Fibroblast of skin of left quadriceps (primary cell): ENCODE results near the gene PDE4C.

Experiments used
- DNase-seq, 2 experiments: peaks; one replicate each; pipeline ENCODE4 v3.0.0-alpha.2; 2013; ENCODE audit warnings: low read depth in 2 of 2

The PDE4C gene

DNA sequence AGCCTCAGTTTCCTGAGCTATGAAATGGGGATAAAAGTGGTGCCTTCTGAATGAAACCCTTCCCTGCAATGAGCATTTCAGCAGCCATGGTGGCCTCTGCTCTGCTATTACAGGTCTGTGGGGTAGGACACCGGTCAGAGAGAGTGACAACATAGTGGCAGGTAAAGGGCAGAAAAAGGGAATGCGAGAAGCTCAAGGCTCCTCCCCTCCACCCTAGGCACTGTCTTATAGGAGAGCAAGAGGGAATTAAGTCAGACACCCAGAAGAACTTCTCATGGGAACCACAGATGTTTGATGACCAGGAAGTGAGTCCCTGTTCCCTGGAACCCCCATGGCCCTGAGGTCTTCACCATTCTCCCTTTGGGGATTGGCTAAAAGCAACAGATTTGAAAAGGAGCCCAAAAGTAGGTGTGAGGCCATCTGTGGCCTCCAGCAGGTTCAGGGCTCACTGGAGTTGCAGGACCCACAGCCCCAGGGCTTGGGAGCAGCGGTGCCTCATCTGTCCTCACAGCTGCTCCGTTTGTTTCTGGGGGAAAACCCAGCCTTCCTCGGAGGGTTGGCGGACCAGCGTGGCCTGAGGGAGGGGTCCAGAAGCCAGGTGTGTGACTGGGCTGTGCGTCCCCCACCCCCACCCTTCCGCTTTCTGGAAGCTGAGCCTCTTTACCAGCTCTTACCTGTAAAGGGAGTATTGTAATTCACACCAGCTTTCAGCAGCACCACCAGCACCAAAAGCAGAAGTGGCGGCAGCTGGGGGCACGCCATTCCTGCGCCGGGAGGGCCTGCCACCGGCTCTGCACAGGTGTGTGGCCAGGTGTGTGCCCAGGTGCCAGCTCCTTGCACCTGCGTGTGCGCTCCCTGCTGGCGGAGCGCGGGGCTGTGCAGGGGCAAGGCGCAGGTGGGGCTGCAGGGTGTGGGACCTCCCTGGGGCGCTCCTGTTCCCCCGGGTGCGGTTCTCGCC, 28.6 kb upstream of the PDE4C start:
- DNase-seq = no peak

DNA sequence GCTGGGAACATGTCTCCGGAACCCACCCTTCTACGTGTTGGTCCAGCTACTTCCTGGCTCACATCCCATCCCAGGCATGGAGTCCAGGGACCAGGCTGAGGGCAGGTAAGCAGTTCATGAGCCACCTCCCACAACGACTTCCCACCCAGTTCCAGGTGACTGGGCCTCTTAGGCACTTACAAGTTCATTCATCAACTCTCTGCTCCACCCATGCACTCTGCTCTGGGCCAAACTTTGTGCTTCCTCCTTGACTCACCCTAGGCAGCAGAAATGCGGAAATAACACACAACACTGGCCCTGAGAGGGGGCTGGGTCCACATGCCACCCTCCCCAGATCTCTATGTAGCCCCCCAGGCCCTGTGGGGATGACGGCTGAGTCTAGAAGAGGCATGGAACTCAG, 27.5 kb upstream of the PDE4C start:
- no peak for DNase-seq

DNA sequence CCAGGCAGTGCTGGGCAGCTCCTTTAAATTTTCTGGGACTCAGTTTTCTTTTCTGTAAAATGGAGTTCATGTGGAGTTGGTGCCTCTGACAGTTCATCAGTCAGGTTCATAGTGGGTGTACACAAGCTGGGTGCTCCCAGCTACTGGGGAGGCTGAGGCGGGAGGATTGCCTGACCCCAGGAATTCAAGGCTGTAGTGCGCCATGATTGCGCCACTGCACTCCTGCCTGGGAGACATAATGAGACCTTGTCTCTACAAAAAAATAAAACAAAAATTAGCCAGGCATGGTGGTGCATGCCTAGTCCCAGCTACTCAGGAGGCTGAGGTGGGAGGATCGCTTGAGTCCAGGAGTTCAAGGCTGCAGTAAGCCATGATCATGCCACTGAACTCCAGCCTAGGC, 26.9 kb upstream of the PDE4C start:
- DNase-seq = no peak

DNA sequence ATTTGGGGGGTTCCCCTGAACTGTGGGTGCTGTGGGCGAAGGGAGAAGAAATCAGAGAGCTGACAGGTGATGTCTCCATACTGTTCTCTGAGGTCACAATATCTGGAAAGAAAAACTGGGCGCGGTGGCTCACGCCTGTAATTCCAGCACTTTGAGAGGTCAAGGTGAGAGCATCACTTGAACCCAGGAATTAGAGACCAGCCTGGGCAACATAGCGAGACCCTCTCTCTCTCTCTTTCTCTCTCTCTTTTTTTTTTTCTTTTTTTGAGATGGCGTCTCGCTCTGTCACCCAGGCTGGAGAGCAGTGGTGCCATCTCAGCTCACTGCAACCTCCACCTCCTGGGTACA, 26.1 kb upstream of the PDE4C start:
- DNase-seq = no peak

DNA sequence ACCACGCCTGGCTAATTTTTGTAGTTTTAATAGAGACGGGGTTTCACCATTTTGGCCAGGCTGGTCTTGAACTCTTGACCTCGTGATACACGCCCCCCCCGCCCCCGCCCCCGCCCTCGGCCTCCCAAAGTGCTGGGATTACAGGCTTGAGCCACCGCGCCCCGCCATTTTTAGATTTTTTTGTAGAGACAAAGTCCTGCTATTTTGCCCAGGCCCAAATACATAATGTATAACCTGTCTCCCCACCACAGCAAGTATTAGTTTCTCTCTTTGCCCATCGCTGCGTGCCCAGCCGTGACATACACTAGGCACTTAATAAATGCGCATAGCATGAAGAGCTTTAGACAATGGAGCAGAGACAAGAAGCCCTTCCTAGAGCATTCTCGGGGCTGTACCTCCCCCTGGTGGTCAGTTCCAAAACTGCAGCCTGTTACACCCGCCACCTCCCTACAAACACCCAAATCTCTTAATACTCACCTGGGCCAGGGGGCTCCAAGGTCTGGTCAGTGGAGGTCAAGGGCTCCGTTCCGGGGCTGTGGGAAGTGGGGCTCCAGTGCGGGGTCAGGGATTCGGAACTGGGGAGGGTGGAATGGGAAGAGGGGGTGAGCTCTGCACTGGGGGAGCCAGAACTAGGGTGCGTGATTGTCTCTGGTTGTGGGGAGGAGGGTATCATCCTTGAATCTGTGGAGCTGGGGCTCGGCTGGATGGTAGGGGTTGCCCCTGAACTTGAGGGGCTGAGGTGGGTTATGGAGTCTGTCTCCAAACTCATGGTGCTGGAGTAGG, 25.5 kb upstream of the PDE4C start:
- peak; percentile 27 to 35 for DNase-seq

DNA sequence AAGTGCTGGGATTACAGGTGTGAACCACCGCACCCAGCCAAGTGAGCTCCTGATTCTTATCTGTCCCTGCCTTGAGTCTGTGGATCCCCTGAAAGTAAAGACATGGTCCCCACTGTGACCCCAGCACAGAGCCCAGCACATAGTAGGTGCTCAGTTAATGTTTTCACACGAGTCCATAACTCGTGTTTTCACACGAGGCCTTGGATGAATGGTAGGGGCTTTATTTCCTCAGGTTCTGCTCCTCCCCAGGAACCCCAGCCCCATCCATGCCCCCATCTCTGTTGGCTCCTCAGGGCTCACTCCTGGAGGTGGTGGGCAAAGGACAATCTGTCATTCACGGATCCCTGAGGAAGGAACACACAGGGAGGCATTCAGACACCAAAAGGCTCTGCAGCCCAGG, 23.6 kb upstream of the PDE4C start:
- DNase-seq = no peak

DNA sequence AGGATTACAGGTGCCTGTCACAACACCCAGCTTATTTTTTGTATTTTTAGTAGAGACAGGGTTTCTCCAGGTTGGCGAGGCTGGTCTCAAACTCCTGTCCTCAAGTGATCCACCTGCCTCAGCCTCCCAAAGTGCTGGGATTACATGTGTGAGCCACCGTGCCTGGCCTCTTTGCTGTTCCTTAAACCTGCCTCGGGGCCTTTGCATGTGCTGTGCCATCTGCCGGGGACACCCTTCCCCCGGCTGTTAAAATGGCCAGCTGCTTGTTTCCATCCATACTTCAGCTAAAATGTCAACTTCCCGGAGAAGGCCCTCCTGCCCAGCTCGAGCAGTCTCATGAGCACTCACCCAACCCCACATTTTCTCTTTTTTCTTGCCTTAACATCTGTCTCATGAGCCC, 19.1 kb upstream of the PDE4C start:
- no peak for DNase-seq

DNA sequence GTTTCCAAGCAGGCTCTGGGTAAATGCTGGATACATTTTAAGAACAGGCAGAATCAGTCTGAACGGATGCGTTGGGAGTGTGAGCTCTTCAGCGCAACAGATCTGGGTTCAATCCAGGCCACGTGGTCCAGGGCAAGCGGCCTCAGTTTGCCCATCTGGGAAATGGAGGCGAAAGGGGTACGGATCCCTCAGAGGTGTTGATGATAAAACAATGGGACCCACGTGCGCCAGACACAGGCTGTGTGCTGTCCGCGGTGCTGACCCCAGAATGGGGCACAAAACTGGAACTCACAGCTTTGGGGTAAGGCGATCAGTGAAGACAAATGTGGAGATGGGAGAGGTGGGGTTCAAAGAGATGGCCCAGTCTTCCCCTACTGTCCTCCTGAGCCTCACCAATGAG, 13.1 kb upstream of the PDE4C start:
- DNase-seq = no peak

DNA sequence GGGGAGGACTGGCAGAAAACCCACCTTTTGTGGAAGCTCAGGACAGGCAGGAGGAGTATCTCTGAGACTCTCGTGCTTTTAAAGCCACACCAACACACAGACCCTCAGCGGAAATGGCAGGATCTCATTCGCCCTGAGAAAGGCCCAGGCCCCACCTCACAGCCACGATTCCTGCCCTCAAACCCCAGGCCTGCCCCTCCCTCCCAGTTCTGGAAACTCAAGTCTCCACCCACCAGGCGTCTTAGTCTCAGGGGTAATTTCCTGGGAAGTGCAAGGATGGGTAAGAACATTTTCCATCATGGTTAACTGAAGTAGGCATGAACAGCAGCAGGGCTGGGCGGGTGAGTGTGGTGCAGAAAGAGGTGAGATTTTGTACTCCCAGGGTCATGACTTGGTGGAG, 8.0 kb upstream of the PDE4C start:
- DNase-seq = no peak

DNA sequence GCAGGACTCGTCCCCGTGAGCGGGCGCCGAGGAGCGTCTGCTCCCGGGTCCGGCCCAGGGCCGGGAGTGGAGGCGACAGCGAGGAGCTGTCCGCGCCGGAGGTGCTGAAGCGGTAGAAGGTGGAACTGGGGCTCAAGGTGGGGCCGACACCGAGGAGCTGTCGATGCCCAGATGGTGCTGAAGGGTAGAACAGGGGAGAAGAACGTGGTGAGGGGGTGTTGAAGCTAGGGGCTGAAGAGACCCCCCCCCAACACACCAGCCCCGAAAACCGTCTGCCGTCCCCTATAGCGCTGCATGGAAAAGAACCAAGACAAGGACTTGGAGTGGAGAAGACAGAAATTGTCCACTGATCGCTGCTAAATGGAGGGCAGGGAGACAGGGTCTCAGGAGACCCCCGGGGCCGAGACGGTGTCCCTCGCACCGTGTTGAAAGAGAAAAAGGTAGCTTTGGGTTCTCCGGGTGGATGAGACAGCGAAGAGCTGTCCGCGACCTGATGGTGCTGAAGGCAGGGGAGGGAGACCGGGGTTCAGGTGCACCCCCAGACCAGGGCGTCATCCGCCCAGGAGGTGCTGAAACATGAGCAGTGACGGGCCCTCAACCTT, 7.1 kb upstream of the PDE4C start:
- DNase-seq = peak in 1 of 2 experiments; percentile 7

DNA sequence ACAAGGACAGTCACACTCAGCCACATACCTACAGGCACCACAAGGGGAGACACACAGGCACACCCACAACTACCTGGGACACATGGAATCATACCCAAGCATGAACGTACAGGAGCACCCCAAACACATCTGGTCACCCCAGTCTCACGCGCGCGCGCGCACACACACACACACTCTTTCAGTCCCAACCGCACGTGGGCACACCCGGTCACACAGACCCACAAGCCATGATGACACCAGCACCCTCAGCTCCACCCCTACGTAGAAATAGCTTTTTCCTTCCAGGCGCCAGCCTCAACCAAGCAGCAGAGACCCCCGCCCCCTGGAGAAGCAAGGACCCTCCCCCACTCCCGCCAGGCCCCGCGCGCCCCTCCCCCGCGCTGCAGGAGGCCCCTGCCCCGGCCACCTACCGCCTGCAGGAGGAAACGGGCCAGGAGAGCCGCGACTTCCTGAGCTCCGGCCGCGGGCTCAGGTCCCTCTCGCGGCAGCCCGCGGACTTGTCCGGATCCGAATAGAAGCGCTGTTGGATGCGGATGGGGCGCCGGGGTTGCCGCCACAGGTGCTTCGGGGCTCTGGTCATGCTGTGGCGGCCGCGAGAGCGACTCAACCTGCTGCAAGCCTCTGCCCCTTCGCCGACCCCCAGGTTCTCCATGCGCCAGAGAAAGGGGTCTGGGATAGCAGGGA, 6.4 kb upstream of the PDE4C start:
- no peak for DNase-seq

DNA sequence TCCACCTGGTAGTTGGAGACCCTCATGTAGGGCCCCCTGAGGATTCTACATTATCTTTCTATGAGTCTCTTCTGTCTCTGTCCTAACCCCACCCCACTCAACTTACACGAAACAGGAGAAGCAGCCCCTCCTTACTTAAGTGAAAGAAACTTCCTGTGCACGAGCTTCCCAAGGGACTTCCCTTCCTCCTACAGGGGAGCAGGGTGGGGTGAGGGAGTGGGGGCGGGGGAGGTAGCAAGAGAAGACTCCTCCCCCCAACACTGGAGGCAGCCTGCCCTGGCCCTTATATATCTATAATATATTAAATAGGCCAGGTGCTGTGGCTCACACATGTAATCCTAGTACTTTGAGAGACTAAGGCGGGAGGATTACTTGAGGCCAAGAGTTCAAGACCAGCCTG, 5.5 kb upstream of the PDE4C start:
- no peak for DNase-seq

DNA sequence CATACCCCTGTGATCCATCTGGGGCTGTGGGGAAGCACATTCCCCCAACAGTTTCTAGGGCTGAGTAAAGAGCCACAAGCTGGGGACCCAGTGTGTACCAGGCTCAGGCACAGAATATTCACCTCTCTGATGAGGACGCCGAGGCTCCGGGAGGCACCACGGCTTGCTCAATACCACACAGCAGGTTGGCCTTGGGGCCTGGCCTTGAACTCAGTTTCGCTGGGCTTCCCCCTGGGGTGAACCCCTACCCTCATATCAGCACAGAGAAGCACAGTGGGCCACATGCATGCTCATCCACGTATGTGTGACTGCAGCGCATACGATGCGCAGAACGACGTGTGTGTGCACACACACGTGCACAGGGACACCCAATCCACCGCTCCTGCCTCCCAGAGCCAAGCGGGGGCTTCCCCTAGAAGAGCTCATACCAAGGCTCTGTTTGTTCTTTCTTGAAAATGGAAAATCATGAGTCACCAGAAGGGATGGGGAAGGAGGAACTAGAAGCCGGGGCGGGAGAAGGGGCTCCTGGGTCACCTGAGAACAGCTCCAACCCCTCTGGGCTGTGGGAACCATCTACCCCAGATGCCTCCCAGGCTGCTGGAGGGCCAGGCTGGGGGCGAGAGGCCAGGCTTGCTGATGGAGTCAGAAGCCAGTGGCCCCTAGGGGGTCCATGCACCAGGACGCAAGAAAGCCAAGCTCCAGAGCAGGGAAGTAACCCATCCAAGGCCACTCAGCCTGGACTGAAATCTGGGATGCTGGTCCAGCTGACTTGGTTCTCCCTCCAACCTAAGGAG, 4.9 kb upstream of the PDE4C start:
- DNase-seq = no peak

DNA sequence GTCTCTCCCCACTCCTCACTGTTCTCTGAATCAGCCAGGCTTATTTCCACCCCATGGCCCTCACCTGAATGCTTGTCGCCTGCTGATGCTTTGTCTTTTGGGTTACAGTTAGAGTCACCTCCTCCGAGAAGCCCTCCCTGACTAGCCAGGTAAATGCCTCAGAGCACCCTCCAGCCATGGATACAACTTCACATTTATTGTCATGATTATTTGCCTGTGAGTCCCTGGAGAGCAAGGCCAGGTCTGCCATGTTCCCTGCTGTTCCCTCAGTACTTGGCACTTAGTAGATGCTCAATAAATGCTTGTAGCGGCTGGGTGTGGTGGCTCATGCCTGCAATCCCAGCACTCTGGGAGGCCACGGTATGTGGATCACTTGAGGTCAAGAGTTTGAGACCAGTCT, 3.7 kb upstream of the PDE4C start:
- DNase-seq = no peak

DNA sequence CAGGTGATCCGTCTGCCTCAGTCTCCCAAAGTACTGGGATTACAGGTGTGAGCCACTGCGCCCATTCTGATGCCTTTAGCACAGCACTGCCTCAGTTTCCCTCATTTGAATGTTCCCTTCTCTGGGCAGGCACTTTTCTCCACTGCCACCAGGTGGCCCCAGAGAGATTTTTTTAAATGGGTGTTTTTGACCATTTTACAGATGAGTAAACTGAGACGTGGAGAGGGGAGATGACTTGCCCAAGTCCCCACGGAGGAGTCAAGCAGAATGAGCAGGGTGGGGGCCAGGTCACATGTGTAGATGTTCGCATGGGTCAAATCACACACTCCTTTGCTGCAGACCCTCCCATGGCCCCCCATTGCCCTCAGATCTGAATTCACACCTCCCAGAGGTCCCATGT, 3.2 kb upstream of the PDE4C start:
- DNase-seq = no peak

DNA sequence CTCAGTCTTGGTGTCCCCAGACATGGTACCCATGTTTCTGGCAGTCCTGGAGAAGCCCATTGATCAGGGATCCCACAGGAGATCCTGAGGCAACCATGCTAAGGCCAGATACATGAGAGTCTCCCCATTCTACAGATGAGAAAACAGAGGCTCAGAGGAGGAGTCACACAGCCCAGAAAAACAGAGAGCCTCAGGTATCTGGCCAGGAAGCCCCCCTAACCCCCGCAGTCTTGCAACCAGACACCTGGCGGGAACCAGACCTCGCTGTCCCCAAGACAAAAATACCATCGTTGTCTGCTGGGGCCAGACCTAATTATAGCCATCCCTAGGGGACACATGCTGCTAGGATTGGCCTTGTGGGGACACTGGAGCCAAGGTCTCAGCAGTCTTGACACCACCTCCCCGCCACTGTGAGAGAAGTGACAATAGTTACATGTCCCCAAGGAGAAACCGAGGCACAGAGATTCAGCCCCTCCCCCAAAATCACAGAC, 1.6 kb upstream of the PDE4C start:
- DNase-seq = no peak

DNA sequence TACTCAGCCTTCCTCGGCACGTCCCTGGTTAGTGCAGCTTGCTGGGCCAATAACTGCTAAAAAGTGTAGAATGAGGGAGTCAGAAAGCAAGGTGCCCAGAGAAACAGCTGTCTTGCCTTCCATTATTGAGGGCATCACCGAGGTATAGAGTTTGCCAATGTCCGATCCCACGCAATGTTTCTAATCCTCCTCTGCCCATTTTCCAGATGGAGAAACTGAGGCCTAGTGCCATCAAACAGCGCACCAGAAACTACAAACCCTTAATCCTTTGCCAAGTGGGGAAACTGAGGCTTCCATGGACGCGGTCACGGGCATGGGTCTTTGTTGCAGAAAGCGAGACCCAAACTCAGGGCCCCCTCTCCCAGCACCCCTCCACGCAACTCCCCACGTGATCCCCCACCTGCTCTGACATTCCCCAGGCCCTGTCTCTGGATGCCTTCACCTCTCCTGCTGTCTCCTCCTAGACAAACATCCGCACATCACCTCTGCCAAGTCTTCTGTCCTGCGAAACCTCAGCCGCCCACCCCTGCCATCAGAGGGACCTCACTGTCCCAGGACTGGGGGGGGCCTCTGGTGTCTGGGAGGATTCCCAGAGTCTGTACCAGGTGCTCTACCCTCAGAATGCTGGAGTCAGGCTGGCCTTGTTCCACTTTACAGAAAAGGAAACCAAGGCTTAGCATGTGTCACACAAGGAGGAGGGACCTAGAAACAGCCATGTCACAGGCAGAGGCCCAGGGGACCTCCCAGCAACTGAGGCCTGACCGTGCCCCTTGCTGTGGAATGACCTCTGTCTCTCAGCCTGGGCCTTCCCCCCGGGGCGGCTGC, 930 bp upstream of the PDE4C start:
- DNase-seq = no peak

DNA sequence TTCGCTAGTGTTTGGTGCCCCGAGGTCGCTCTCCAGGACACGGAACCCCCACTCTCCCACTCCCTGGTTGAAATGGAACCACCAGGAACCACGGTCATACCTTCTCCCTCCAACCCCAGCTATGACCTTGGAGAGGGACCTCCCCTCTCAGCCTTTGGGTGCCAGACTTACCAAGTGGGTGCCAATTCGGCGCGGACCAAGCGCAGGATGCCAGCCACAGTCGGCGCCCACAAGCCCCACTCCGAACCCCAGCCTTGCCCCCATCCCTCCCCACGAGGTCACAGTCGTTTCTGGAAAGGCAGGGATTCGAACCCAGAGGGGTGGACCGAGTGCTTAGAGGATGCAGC, 910 bp downstream of the PDE4C start:
- DNase-seq = no peak

DNA sequence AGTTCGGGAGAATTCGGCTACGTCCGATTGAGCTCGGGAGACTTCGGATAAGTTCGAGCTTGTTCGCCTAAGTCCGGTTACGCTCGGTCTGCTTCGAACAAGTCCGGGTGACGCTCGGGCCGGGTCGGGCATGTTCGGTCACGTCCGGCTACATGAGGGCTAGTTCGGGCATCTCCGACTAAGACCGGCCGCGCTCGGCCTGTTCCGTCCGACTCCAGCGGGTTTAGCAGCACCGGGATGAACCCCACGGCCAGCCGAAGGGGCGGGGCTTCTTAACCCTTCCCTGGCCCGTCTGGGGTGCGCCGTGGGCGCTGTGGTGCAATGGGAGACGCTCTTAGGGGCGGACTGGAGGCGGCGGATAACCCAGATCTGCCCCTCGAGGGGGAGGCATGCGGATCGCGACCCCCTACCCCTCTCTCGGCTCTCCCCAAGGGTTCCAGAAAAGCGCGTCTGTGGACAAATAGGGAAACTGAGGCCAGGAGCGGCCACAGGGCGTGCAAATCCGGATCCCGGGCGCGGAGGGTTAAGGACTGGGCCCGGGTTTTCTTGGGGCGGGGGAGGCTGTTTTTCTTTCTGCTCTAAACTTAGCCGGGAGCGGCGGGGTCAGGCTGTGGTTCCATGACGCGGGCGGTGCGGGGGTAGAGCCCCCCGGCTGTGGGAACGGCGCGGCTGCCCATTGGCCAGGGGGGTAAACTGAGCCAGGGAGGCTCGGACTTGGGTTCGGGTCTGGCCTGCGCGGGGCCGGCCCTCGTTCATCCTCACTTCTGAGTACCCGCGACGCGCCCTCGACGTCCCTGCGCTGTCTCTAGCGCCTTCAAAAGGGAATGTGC, 1.5 kb downstream of the PDE4C start:
- DNase-seq = peak; percentile 89 to 91
